ENCODE measurements around the gene GATM.
"Not testable (repeated sequence)": the region's sequence is repeated elsewhere in the genome, so short reads cannot be mapped to it uniquely, and the experiment has no call there.

Gene GATM

GRCh38 chr15:45328663-45329062 lies 49.7 kb downstream of the GATM start:
- Histone ChIP-seq H3K27me3 (ENCODE audit: control insufficient read depth, insufficient read depth, low read length) (no peaks in the 10 kb centered on the region), H3K4me3 (ENCODE audit: low read depth, low read length) (no peak overlapping the region), H3K36me3 (ENCODE audit: control insufficient read depth, insufficient read depth, low read length) (no peaks in the 10 kb centered on the region), H3K9me3 (ENCODE audit: control insufficient read depth, insufficient read depth, low read depth, low read length) (no peaks in the 10 kb centered on the region), H3K4me1 (ENCODE audit: control insufficient read depth, insufficient read depth, low read length) (peaks cover 15% of the 10 kb centered on the region), H3K27ac (ENCODE audit: low read depth, low read length) (no peak overlapping the region), H3K9ac (ENCODE audit: low read length) (no peak overlapping the region)

GRCh38 chr15:45326741-45327140 lies 51.6 kb downstream of the GATM start:
- Histone ChIP-seq H3K4me1 (ENCODE audit: control insufficient read depth, insufficient read depth, low read length) (peaks cover 15% of the 10 kb centered on the region), H3K27me3 (ENCODE audit: control insufficient read depth, insufficient read depth, low read length) (no peaks in the 10 kb centered on the region), H3K9me3 (ENCODE audit: control insufficient read depth, insufficient read depth, low read depth, low read length) (no peaks in the 10 kb centered on the region), H3K4me3 (ENCODE audit: low read depth, low read length) (no peak overlapping the region; the same call in 1 of the 2 replicates), H3K9ac (ENCODE audit: low read length) (no peak overlapping the region), H3K36me3 (ENCODE audit: control insufficient read depth, insufficient read depth, low read length) (no peaks in the 10 kb centered on the region), H3K27ac (ENCODE audit: low read depth, low read length) (no peak overlapping the region)

GRCh38 chr15:45326280-45326679 lies 52.1 kb downstream of the GATM start:
- Histone ChIP-seq H3K4me3 (ENCODE audit: low read depth, low read length) (no peak overlapping the region; the same call in 1 of the 2 replicates), H3K4me1 (ENCODE audit: control insufficient read depth, insufficient read depth, low read length) (peaks cover 15% of the 10 kb centered on the region), H3K36me3 (ENCODE audit: control insufficient read depth, insufficient read depth, low read length) (no peaks in the 10 kb centered on the region), H3K27ac (ENCODE audit: low read depth, low read length) (no peak overlapping the region), H3K27me3 (ENCODE audit: control insufficient read depth, insufficient read depth, low read length) (no peaks in the 10 kb centered on the region), H3K9me3 (ENCODE audit: control insufficient read depth, insufficient read depth, low read depth, low read length) (no peaks in the 10 kb centered on the region), H3K9ac (ENCODE audit: low read length) (no peak overlapping the region)

GRCh38 chr15:45320581-45321205 lies 57.7 kb downstream of the GATM start:
- no peaks in the 10 kb centered on the region for H3K36me3 ChIP-seq (ENCODE audit: control insufficient read depth, insufficient read depth, low read length)
- H3K9ac ChIP-seq (ENCODE audit: low read length): no peak overlapping the region
- no peak overlapping the region for H3K4me3 ChIP-seq (ENCODE audit: low read depth, low read length)
- H3K4me1 ChIP-seq (ENCODE audit: control insufficient read depth, insufficient read depth, low read length): no peaks in the 10 kb centered on the region
- H3K27ac ChIP-seq (ENCODE audit: low read depth, low read length): no peak overlapping the region
- H3K27me3 ChIP-seq (ENCODE audit: control insufficient read depth, insufficient read depth, low read length): no peaks in the 10 kb centered on the region
- H3K9me3 ChIP-seq (ENCODE audit: control insufficient read depth, insufficient read depth, low read depth, low read length): no peaks in the 10 kb centered on the region

GRCh38 chr15:45319472-45320214 lies 58.7 kb downstream of the GATM start:
- Histone ChIP-seq H3K4me3 (ENCODE audit: low read depth, low read length) (no peak overlapping the region), H3K27ac (ENCODE audit: low read depth, low read length) (no peak overlapping the region), H3K36me3 (ENCODE audit: control insufficient read depth, insufficient read depth, low read length) (no peaks in the 10 kb centered on the region), H3K9me3 (ENCODE audit: control insufficient read depth, insufficient read depth, low read depth, low read length) (no peaks in the 10 kb centered on the region), H3K9ac (ENCODE audit: low read length) (no peak overlapping the region), H3K27me3 (ENCODE audit: control insufficient read depth, insufficient read depth, low read length) (no peaks in the 10 kb centered on the region), H3K4me1 (ENCODE audit: control insufficient read depth, insufficient read depth, low read length) (no peaks in the 10 kb centered on the region)

GRCh38 chr15:45314960-45315359 lies 63.4 kb downstream of the GATM start:
- no peaks in the 10 kb centered on the region for H3K27me3 ChIP-seq (ENCODE audit: control insufficient read depth, insufficient read depth, low read length)
- H3K27ac ChIP-seq (ENCODE audit: low read depth, low read length): no peak overlapping the region
- H3K4me1 ChIP-seq (ENCODE audit: control insufficient read depth, insufficient read depth, low read length): no peaks in the 10 kb centered on the region
- H3K36me3 ChIP-seq (ENCODE audit: control insufficient read depth, insufficient read depth, low read length): no peaks in the 10 kb centered on the region
- no peak overlapping the region for H3K9ac ChIP-seq (ENCODE audit: low read length)
- H3K4me3 ChIP-seq (ENCODE audit: low read depth, low read length): no peak overlapping the region
- H3K9me3 ChIP-seq (ENCODE audit: control insufficient read depth, insufficient read depth, low read depth, low read length): no peaks in the 10 kb centered on the region

GRCh38 chr15:45314117-45314516 lies 64.2 kb downstream of the GATM start:
- H3K9me3 ChIP-seq (ENCODE audit: control insufficient read depth, insufficient read depth, low read depth, low read length); H3K9ac ChIP-seq (ENCODE audit: low read length); H3K36me3 ChIP-seq (ENCODE audit: control insufficient read depth, insufficient read depth, low read length); H3K4me3 ChIP-seq (ENCODE audit: low read depth, low read length); H3K4me1 ChIP-seq (ENCODE audit: control insufficient read depth, insufficient read depth, low read length); H3K27ac ChIP-seq (ENCODE audit: low read depth, low read length); H3K27me3 ChIP-seq (ENCODE audit: control insufficient read depth, insufficient read depth, low read length): not testable (repeated sequence)
